H9 (cell line): ENCODE results near the gene NPC1L1. TPM values are rescaled to one million over a fixed set of nuclear protein-coding genes. Genes with fewer than 3 reads are reported as not detected.
"Not testable (repeated sequence)": the region's sequence is repeated elsewhere in the genome, so short reads cannot be mapped to it uniquely, and the experiment has no call there.

Experiments
- DNase-seq: peaks from one replicate; pipeline ENCODE4 v3.0.0-alpha.2; 2017
- H2AFZ ChIP-seq: one replicate; pipeline ENCODE4 v1.6.1; 2013; ENCODE audit warnings: mild to moderate bottlenecking, low read length, control low read depth, moderate library complexity
- H2AK5ac ChIP-seq: 2 replicates; pipeline ENCODE4 v1.6.1; 2013; ENCODE audit warnings: low read length, control low read depth, mixed read lengths; ENCODE audit not compliant: insufficient read length
- H2BK120ac ChIP-seq: one replicate; pipeline ENCODE4 v1.6.1; 2013; ENCODE audit warnings: low read depth, mild to moderate bottlenecking, low read length, control low read depth, inconsistent platforms; ENCODE audit not compliant: poor library complexity, severe bottlenecking
- H2BK12ac ChIP-seq: 2 replicates; pipeline ENCODE4 v1.6.1; 2013; ENCODE audit warnings: low read length, control low read depth, mixed read lengths, low read depth; ENCODE audit not compliant: insufficient read length
- H2BK15ac ChIP-seq: 2 replicates; pipeline ENCODE4 v1.6.1; 2013; ENCODE audit warnings: low read depth, low read length, control low read depth
- H2BK20ac ChIP-seq: one replicate; pipeline ENCODE4 v1.6.1; 2013; ENCODE audit warnings: low read depth, mild to moderate bottlenecking, low read length, control low read depth, inconsistent platforms; ENCODE audit not compliant: poor library complexity, severe bottlenecking
- H2BK5ac ChIP-seq: 2 replicates; pipeline ENCODE4 v1.6.1; 2013; ENCODE audit warnings: low read length, control low read depth, mixed read lengths; ENCODE audit not compliant: insufficient read length
- H3K14ac ChIP-seq: 2 replicates; pipeline ENCODE4 v1.6.1; 2013; ENCODE audit warnings: low read length, control low read depth; ENCODE audit not compliant: insufficient read depth
- H3K18ac ChIP-seq: 2 replicates; pipeline ENCODE4 v1.6.1; 2013; ENCODE audit warnings: low read depth, mild to moderate bottlenecking, mixed read lengths, low read length, control low read depth; ENCODE audit not compliant: insufficient read length
- H3K23ac ChIP-seq: 2 replicates; pipeline ENCODE4 v1.6.1; 2013; ENCODE audit warnings: low read length, control low read depth, mixed read lengths, low read depth; ENCODE audit not compliant: insufficient read length
- H3K23me2 ChIP-seq: 2 replicates; pipeline ENCODE4 v1.6.1; 2013; ENCODE audit warnings: low read depth, mild to moderate bottlenecking, mixed read lengths, low read length, control low read depth; ENCODE audit not compliant: insufficient read length, poor library complexity, severe bottlenecking
- H3K27ac ChIP-seq: 2 replicates; pipeline ENCODE4 v1.5.1; 2013; ENCODE audit warnings: low read length, control low read depth, mixed read lengths, low read depth; ENCODE audit not compliant: insufficient read length
- H3K27me3 ChIP-seq: 2 replicates; pipeline ENCODE4 v1.6.1; 2013; ENCODE audit warnings: low read length, control low read depth, inconsistent platforms; ENCODE audit not compliant: insufficient read depth
- H3K4ac ChIP-seq: 2 replicates; pipeline ENCODE4 v1.6.1; 2013; ENCODE audit warnings: low read depth, mild to moderate bottlenecking, control low read depth, inconsistent platforms, low read length, moderate library complexity
- H3K4me1 ChIP-seq: 2 replicates; pipeline ENCODE4 v1.6.1; 2013; ENCODE audit warnings: low read length, control low read depth, inconsistent platforms; ENCODE audit not compliant: insufficient read depth
- H3K4me2 ChIP-seq: 2 replicates; pipeline ENCODE4 v1.6.1; 2013; ENCODE audit warnings: low read length, control low read depth, mixed read lengths; ENCODE audit not compliant: insufficient read length, insufficient read depth
- H3K56ac ChIP-seq: 2 replicates; pipeline ENCODE4 v1.6.1; 2013; ENCODE audit warnings: low read depth, mild to moderate bottlenecking, mixed read lengths, low read length, control low read depth; ENCODE audit not compliant: insufficient read length
- H3K79me1 ChIP-seq: 2 replicates; pipeline ENCODE4 v1.6.1; 2013; ENCODE audit warnings: low read depth, mild to moderate bottlenecking, moderate library complexity, low read length, control low read depth, inconsistent platforms; ENCODE audit not compliant: insufficient read depth, poor library complexity, severe bottlenecking
- H3K79me2 ChIP-seq: 2 replicates; pipeline ENCODE4 v1.6.1; 2013; ENCODE audit warnings: low read length, control low read depth, inconsistent platforms; ENCODE audit not compliant: insufficient read depth
- H3K9ac ChIP-seq: 2 replicates; pipeline ENCODE4 v1.6.1; 2013; ENCODE audit warnings: low read length, control low read depth, mixed read lengths; ENCODE audit not compliant: insufficient read length; ENCODE audit errors: extremely low read depth
- H3K9me3 ChIP-seq: one replicate; pipeline ENCODE4 v1.6.1; 2013; ENCODE audit warnings: low read depth, low read length, inconsistent platforms; ENCODE audit not compliant: control insufficient read depth
- H3T11ph ChIP-seq: one replicate; pipeline ENCODE4 v1.6.1; 2013; ENCODE audit warnings: mild to moderate bottlenecking, low read length, control low read depth, inconsistent platforms
- H4K20me1 ChIP-seq: one replicate; pipeline ENCODE4 v1.6.1; 2013; ENCODE audit not compliant: control insufficient read depth, insufficient read length, insufficient read depth
- H4K5ac ChIP-seq: 2 replicates; pipeline ENCODE4 v1.6.1; 2013; ENCODE audit warnings: low read depth, mild to moderate bottlenecking, mixed read lengths, low read length, control low read depth; ENCODE audit not compliant: insufficient read length
- H4K8ac ChIP-seq: replicated peaks from 2 replicates; pipeline ENCODE4 v1.6.1; 2013; ENCODE audit warnings: low read length, control low read depth, mixed read lengths, low read depth; ENCODE audit not compliant: insufficient read length
- H4K91ac ChIP-seq: 2 replicates; pipeline ENCODE4 v1.6.1; 2013; ENCODE audit warnings: low read depth, mild to moderate bottlenecking, moderate library complexity, mixed read lengths, low read length, control low read depth; ENCODE audit not compliant: insufficient read length
- H3K27ac Mint-ChIP-seq, 3 experiments: 2 replicates in 2 of 3; 3 replicates in 1 of 3; pipeline ENCODE4 v1.8.0; 2020 to 2021; ENCODE audit warnings: mixed read lengths in 3 of 3, mild to moderate bottlenecking in 1 of 3, moderate library complexity in 1 of 3
- H3K27me3 Mint-ChIP-seq: 2 replicates; pipeline ENCODE4 v1.8.0; 2021; ENCODE audit warnings: low read depth, mild to moderate bottlenecking, moderate library complexity, mixed read lengths
- H3K36me3 Mint-ChIP-seq, 3 experiments: 2 replicates in 2 of 3; 3 replicates in 1 of 3; pipeline ENCODE4 v1.8.0; 2020 to 2021; ENCODE audit warnings: low read depth in 3 of 3, mixed read lengths in 3 of 3; ENCODE audit not compliant: insufficient read depth in 1 of 3
- H3K4me1 Mint-ChIP-seq, 2 experiments: 2 replicates each; pipeline ENCODE4 v1.8.0; 2020; ENCODE audit warnings: mixed read lengths in 2 of 2
- H3K4me3 Mint-ChIP-seq, 2 experiments: 2 replicates in 1 of 2; 3 replicates in 1 of 2; pipeline ENCODE4 v1.8.0; 2020 to 2021; ENCODE audit warnings: mild to moderate bottlenecking in 2 of 2, mixed read lengths in 2 of 2, moderate library complexity in 1 of 2
- H3K9me3 Mint-ChIP-seq, 2 experiments: 2 replicates in 1 of 2; 3 replicates in 1 of 2; pipeline ENCODE4 v1.8.0; 2020; ENCODE audit warnings: mild to moderate bottlenecking in 2 of 2, mixed read lengths in 2 of 2, moderate library complexity in 1 of 2
- WGBS: extraction: QIAGEN DNeasy Blood & Tissue Kit; methylation state at CpG from one replicate; pipeline ENCODE4 v1.1.7; 2013; ENCODE audit warnings: missing lambda C conversion rate, low lambda C conversion rate, mixed read lengths; ENCODE audit not compliant: insufficient read length; ENCODE audit errors: extremely low coverage; 5-methylcytosine and 5-hydroxymethylcytosine counted together
- total RNA-seq: library from RNA; stranded (reverse); gene quantifications from 2 replicates; pipeline ENCODE4 v1.2.1, GENCODE V29; 2021
- TF ChIP-seq, protein P1 (sequence below): fragments of 200-600 bp; sonication (generic); conservative IDR thresholded peaks from 3 replicates; pipeline ENCODE4 v1.8.0; 2021; ENCODE audit warnings: antibody characterized with exemption, mild to moderate bottlenecking

NPC1L1 gene
- total RNA-seq, 1 experiment from 2014 or later = 0.11 TPM

DNA sequence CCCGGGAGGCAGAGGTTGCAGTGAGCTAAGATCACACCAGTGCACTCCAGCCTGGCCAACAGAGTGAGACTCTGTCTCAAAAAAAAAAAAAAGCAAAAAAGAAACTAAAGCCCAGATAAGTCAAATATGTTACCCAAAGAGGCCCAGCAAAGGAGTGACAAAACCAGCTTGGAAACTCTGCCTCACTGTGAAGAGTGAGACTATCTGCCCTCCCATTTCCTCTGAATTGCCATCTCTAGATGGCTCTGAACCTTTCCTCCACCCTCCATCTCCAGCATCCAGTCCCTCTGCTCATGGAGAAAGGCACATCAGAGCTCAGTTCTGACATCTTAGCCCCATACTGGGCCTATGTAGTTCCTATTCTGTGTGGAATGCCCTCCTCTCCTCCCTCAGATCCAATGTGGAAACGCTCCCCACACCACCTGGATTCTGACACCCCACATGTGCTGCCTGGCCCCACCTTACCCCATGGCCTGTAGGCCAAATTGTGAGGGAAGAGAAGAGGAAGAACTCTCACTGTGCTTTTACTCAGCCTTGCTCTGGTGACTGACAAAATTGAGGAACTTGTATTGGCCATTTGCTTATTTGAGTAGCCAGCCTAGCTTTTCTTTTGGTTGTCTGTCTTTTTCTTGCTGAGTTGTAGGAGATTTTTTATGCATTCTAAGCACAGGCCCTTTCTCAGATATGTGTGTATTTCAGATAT, 32.7 kb downstream of the NPC1L1 start:
- Histone ChIP-seq H2BK12ac (no peak overlapping the region), H2AFZ (no peak overlapping the region), H3K14ac (no peak overlapping the region), H3K9me3 (no peaks in the 10 kb centered on the region), H3K23ac (no peak overlapping the region), H3K56ac (no peak overlapping the region), H3K27ac (no peak overlapping the region), H3K4me1 (no peaks in the 10 kb centered on the region), H4K20me1 (no peaks in the 10 kb centered on the region), H3K79me1 (no peaks in the 10 kb centered on the region), H3K9ac (no peak overlapping the region), H2BK5ac (no peak overlapping the region), H4K91ac (no peak overlapping the region), H3K18ac (no peak overlapping the region), H3K27me3 (no peaks in the 10 kb centered on the region), H2BK20ac (no peak overlapping the region), H4K8ac (no peak overlapping the region), H2BK120ac (no peak overlapping the region), H3K4me2 (no peak overlapping the region), H3K79me2 (no peaks in the 10 kb centered on the region), H2BK15ac (no peak overlapping the region), H3T11ph (no peak overlapping the region), H3K23me2 (no peaks in the 10 kb centered on the region), H3K4ac (no peak overlapping the region), H4K5ac (no peak overlapping the region), H2AK5ac (no peak overlapping the region)
- H3K9me3 Mint-ChIP-seq = peaks cover 16 to 19% of the 10 kb centered on the region in 2 experiments
- no peak overlapping the region for H3K27ac Mint-ChIP-seq
- DNase-seq = no peak
- TF ChIP-seq, protein P1, sequence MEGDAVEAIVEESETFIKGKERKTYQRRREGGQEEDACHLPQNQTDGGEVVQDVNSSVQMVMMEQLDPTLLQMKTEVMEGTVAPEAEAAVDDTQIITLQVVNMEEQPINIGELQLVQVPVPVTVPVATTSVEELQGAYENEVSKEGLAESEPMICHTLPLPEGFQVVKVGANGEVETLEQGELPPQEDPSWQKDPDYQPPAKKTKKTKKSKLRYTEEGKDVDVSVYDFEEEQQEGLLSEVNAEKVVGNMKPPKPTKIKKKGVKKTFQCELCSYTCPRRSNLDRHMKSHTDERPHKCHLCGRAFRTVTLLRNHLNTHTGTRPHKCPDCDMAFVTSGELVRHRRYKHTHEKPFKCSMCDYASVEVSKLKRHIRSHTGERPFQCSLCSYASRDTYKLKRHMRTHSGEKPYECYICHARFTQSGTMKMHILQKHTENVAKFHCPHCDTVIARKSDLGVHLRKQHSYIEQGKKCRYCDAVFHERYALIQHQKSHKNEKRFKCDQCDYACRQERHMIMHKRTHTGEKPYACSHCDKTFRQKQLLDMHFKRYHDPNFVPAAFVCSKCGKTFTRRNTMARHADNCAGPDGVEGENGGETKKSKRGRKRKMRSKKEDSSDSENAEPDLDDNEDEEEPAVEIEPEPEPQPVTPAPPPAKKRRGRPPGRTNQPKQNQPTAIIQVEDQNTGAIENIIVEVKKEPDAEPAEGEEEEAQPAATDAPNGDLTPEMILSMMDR = no peak
- whole genome bisulfite sequencing = no CpG with 5 or more reads among the region's 2 CpGs
- no peak overlapping the region for H3K4me3 Mint-ChIP-seq
- H3K36me3 Mint-ChIP-seq = peaks cover 0 to 5% (median 3%) of the 10 kb centered on the region in 3 experiments; a peak in 3 of 7 replicates
- no peaks in the 10 kb centered on the region for H3K4me1 Mint-ChIP-seq
- peaks cover 14% of the 10 kb centered on the region for H3K27me3 Mint-ChIP-seq

DNA sequence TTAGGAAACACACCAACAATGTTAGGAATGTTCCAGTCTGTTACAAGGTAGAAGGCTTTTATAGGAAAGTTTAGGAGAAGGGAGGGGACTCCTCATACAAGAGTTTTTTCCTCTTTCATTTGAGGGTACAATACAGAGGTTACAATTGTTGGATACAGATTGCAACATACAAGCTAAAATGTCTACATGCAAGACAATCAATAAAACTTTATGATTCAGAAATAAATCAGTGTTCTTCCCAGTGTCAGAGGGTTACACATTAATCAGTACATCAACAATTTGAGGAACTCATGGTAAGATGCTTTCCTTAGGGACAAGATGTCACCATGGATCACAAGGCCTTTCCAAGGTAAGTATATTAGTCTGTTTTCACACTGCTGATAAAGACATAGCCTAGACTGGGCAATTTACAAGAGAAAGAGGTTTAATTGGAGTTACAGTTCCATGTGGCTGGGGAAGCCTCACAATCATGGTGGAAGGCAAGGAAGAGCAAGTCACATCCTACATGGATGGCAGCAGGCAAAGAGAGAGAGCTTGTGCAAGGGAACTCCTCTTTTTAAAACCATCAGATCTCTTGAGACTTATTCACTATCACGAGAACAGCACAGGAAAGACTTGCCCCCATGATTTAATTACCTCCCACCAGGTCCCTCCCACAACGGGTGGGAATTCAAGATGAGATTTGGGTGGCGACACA, 34.4 kb downstream of the NPC1L1 start:
- H3K4ac ChIP-seq, H3K27me3 ChIP-seq, H3K9ac ChIP-seq, H2BK120ac ChIP-seq, H2BK15ac ChIP-seq, H3K4me3 Mint-ChIP-seq, H4K91ac ChIP-seq, H3K79me2 ChIP-seq, H3K27ac ChIP-seq, H2BK12ac ChIP-seq, H4K20me1 ChIP-seq, H3K36me3 Mint-ChIP-seq, H3K23ac ChIP-seq, H4K8ac ChIP-seq, H3T11ph ChIP-seq, H3K56ac ChIP-seq, H3K9me3 ChIP-seq, H3K79me1 ChIP-seq, H3K27ac Mint-ChIP-seq, H3K4me1 ChIP-seq, H3K18ac ChIP-seq, DNase-seq, H2BK5ac ChIP-seq, H4K5ac ChIP-seq, H2BK20ac ChIP-seq, H2AFZ ChIP-seq, H3K4me1 Mint-ChIP-seq, H2AK5ac ChIP-seq, H3K4me2 ChIP-seq, H3K23me2 ChIP-seq, H3K14ac ChIP-seq: not testable (repeated sequence)
- peaks cover 23% of the 10 kb centered on the region for H3K27me3 Mint-ChIP-seq
- H3K9me3 Mint-ChIP-seq = peaks cover 16 to 19% of the 10 kb centered on the region in 2 experiments
- no CpG with 5 or more reads among the region's 3 CpGs for WGBS
